MG63 (cell line): Measurements from ENCODE around the gene FAM107B. TPM values are rescaled to one million over a fixed set of nuclear protein-coding genes. Genes with fewer than 3 reads are reported as not detected.

Experiments used
- DNase-seq: peaks from one replicate; pipeline ENCODE4 v3.0.0-alpha.2; 2020
- H3K27me3 ChIP-seq: fragments of 250-450 bp; sonication (Bioruptor Pico); 2 replicates; pipeline ENCODE4 v1.5.1; 2020; ENCODE audit warnings: mild to moderate bottlenecking, moderate library complexity
- H3K36me3 ChIP-seq: fragments of 250-450 bp; sonication (Bioruptor Pico); 2 replicates; pipeline ENCODE4 v1.5.1; 2020; ENCODE audit warnings: mild to moderate bottlenecking, moderate library complexity
- H3K4me3 ChIP-seq: fragments of 250-450 bp; sonication (Bioruptor Pico); 2 replicates; pipeline ENCODE4 v1.5.1; 2020; ENCODE audit warnings: mild to moderate bottlenecking, moderate library complexity
- H3K9me3 ChIP-seq: fragments of 250-450 bp; sonication (Bioruptor Pico); 2 replicates; pipeline ENCODE4 v1.5.1; 2020; ENCODE audit warnings: mild to moderate bottlenecking, moderate library complexity
- total RNA-seq: library from RNA; depleted of rRNA; stranded (reverse); fragments of >200 nt; shearing (Covaris generic); gene quantifications from 2 replicates; pipeline ENCODE4 v1.2.3, GENCODE V29; 2014; ENCODE audit warnings: low replicate concordance

FAM107B gene
- total RNA-seq, 1 experiment from 2014 or later, result 62.0 TPM

DNA sequence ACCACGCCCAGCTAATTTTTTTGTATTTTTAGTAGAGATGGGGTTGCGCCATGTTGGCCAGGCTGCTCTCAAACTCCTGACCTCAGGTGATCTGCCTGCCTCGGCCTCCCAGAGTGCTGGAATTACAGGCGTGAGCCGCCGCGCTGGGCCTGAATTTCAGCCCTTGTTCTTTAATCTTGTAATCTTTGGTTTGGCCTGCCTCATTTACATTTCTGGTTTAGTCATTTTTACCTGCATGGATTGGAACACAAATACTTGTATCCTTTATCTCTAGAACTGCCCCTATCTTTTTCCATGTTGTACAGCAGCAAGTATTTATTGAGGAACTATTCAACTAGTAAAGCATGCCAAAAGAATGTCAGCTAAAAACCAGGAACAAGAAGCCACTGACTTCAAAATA, 248.4 kb downstream of the FAM107B start:
- H3K4me3 ChIP-seq, result no peak overlapping the region
- DNase-seq, result no peak
- no peaks in the 10 kb centered on the region for H3K9me3 ChIP-seq
- peaks cover 40% of the 10 kb centered on the region for H3K36me3 ChIP-seq
- no peaks in the 10 kb centered on the region for H3K27me3 ChIP-seq

DNA sequence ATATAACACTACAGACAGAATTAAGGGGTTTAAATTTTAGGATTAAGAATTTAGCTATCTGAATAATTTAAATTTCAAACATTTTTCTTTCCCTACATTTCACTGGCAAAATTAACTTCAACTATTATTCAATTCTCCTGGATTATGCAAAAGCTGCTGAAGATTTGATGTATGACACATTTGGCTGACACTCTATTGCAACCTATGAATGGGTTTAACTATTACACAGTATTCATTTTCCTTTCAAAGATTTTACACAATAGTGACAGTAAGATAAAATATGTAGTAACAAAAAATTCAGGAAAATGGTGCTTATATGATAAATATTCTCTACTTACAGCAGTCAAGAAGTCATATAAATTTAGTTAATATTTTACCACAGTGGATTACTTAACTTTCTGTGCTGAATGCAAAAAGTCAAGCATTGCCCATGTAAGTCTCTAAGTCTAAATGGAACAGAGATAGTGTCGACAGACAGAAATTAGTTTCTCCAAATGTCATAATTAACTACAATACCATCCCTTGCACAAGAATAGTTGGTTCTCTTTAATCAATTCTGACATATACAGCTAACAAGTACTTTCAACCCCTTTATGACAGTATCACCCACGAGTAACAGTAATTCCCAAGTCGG, 249.9 kb downstream of the FAM107B start:
- no peak for DNase-seq
- peaks cover 46% of the 10 kb centered on the region for H3K36me3 ChIP-seq
- H3K4me3 ChIP-seq, result no peak overlapping the region
- no peaks in the 10 kb centered on the region for H3K27me3 ChIP-seq
- H3K9me3 ChIP-seq, result no peaks in the 10 kb centered on the region

DNA sequence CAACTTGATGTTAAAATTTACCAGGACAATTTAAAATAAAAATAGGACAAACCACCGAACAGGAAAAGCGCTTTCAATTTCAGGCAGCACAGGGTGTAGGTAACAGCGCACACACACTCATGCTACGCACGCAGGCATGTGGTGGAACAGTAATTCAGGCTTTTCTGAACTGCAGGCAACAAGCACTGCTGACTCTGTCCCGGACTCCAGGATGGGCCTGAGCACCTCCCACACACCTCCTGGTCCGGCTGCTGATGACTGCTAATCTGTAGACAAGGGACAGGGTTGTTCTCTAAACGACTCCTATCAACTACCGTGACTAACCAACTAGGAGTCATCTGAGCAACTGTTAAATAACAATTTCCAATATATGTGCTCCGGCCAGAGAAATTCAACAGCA, 251.4 kb downstream of the FAM107B start:
- Histone ChIP-seq H3K27me3 (no peaks in the 10 kb centered on the region), H3K36me3 (peaks cover 39% of the 10 kb centered on the region), H3K9me3 (no peaks in the 10 kb centered on the region), H3K4me3 (no peak overlapping the region)
- no peak for DNase-seq

DNA sequence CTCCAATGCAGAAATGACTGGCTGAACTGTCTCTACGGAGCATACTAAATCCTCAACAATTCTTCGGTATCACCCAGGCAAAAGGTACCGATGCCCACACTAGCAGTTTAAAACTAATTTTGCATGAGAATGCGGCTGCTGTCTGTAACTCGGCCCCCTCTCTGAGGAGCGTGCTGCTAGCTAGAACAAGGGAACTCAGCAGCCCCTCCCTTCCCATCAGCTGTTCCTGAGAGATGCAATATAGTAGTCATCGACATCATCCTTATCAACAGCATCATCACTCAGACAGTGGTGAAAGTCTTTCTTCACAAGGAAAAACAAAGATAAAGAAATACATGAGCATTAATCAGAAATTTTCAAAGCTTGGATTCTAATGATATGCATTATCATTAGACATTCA, 254.9 kb downstream of the FAM107B start:
- no peak overlapping the region for H3K4me3 ChIP-seq
- no peak for DNase-seq
- peaks cover 53% of the 10 kb centered on the region for H3K36me3 ChIP-seq
- H3K27me3 ChIP-seq, result no peaks in the 10 kb centered on the region
- H3K9me3 ChIP-seq, result no peaks in the 10 kb centered on the region; the same call in 1 of the 2 replicates

DNA sequence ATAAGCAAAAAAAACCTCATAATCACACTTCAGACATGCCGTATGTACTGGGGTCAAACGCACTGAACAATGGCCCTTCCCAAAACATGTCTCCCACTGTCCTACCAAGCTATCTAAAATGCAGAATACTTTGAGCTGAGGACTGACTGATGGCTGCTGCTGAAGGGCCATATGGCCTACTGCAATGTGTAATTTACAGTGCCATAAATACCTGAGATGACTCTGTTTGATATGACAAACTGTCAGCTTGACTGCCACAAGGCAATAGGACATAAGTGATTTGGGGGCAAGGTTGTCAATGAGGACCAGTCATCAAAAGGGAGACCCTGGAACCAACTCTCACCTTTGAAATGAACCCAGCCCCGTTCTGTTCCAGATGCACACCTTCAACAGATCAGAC, 256.5 kb downstream of the FAM107B start:
- Histone ChIP-seq H3K9me3 (no peaks in the 10 kb centered on the region; the same call in 1 of the 2 replicates), H3K27me3 (no peaks in the 10 kb centered on the region), H3K4me3 (no peak overlapping the region), H3K36me3 (peaks cover 55% of the 10 kb centered on the region)
- DNase-seq, result no peak

- Histone ChIP-seq H3K4me3 (no peak overlapping the region), H3K9me3 (no peaks in the 10 kb centered on the region; the same call in 1 of the 2 replicates), H3K36me3 (peaks cover 51% of the 10 kb centered on the region), H3K27me3 (no peaks in the 10 kb centered on the region)
- no peak for DNase-seq
Observed at GRCh38 chr10:14513123-14513522, 261.6 kb downstream of the FAM107B start.

DNA sequence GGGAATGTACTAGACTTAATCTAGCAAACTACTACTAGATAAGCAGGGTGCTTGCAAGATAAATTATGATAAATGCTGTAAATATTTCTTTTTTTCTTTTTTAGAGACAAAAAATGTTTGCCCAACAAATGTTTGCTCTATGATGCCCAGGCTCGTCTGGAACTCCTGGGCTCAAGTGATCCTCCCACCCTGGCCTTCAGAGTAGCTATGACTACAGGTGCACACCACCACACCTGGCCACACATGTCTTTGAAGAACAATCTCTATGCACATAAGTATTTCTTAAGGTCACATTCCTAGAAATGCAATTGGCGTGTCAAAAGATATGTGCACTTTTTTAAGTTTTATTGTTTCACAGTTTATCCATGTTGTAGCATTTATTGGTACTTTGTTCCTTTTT, 264.4 kb downstream of the FAM107B start:
- no peak for DNase-seq
- no peak overlapping the region for H3K4me3 ChIP-seq

DNA sequence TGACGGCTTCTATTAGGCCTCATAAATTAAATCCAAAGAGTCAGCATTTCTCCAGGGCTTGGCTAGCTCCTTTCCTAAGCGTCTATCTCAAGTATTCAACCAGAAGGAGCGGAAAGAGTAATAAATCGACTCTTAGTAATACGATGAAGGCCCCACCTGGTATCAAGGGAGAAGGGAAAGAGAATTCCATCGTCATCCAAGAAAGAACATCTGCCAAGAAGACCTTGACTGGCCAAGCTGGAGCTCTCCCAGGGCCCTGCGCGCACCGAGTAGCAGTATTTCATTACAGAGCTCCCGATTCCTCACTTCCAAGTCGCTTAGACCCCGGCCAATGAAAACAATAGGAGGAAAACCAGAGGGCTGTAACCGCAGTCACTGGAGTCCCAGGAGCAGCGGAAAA, 266.0 kb downstream of the FAM107B start:
- no peaks in the 10 kb centered on the region for H3K27me3 ChIP-seq
- peaks cover 36% of the 10 kb centered on the region for H3K36me3 ChIP-seq
- no peaks in the 10 kb centered on the region for H3K9me3 ChIP-seq
- H3K4me3 ChIP-seq, result no peak overlapping the region
- peak; percentile 44 for DNase-seq

More for the DNA sequence above, 264.4 kb downstream of the FAM107B start:
- H3K9me3 ChIP-seq, result no peaks in the 10 kb centered on the region
- H3K36me3 ChIP-seq, result peaks cover 36% of the 10 kb centered on the region
- H3K27me3 ChIP-seq, result no peaks in the 10 kb centered on the region

- no peak for DNase-seq
- H3K27me3 ChIP-seq, result no peaks in the 10 kb centered on the region
- no peaks in the 10 kb centered on the region for H3K9me3 ChIP-seq
- H3K4me3 ChIP-seq, result no peak overlapping the region
- peaks cover 32% of the 10 kb centered on the region for H3K36me3 ChIP-seq
Observed at GRCh38 chr10:14507781-14508180, 266.9 kb downstream of the FAM107B start.

DNA sequence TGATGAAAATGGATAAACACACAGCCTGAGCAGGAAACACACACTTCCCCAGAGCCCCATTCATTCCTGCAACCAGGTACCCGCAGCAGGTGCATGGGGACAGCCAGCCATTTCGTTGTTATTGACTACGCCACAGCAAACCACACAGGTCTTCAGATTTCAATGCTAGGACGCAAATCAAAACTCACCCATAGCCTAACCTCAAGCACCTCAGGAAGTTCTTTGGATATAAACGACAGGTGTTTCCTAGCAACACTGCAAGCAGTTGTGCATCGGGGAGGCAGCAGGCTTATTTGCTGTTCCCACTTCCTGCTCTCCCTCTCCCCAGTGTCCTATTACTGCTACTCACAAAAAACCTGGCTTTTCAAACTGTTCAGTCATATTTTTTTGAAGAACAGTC, 267.5 kb downstream of the FAM107B start:
- Histone ChIP-seq H3K9me3 (no peaks in the 10 kb centered on the region), H3K27me3 (no peaks in the 10 kb centered on the region), H3K4me3 (no peak overlapping the region), H3K36me3 (peaks cover 32% of the 10 kb centered on the region)
- no peak for DNase-seq

- DNase-seq, result no peak
- H3K4me3 ChIP-seq, result no peak overlapping the region
- H3K36me3 ChIP-seq, result peaks cover 6% of the 10 kb centered on the region
- no peaks in the 10 kb centered on the region for H3K27me3 ChIP-seq
- H3K9me3 ChIP-seq, result no peaks in the 10 kb centered on the region
Observed at GRCh38 chr10:14502431-14502830, 272.3 kb downstream of the FAM107B start.

DNA sequence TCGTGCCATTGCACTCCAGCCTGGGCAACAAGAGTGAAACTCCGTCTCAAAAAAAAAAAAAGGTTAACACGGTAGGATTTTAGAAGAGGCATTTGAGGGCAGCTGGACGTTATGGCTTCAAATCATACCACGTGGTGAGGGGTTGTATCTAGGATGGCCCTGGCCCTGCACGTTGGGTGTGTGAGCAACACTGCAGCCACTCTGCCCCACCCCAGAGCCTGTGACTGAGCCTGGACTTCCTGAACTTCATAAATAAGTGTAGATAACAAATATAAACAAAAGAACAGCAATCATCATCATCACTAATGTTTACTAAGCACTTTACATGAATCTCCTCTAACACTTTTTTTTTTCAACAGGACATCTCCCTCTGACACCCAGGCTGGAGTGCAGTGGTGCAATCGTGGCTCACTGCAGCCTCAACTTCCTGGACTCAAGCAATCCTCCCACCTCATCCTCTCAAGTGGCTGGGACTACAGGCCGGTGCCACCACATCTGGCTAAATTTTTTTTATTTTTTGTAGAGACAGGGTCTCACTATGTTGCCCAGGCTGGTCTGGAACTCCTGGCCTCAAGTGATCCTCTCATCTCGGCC, 274.4 kb downstream of the FAM107B start:
- Histone ChIP-seq H3K4me3 (no peak overlapping the region), H3K27me3 (no peaks in the 10 kb centered on the region), H3K9me3 (no peaks in the 10 kb centered on the region), H3K36me3 (no peaks in the 10 kb centered on the region)
- no peak for DNase-seq

DNA sequence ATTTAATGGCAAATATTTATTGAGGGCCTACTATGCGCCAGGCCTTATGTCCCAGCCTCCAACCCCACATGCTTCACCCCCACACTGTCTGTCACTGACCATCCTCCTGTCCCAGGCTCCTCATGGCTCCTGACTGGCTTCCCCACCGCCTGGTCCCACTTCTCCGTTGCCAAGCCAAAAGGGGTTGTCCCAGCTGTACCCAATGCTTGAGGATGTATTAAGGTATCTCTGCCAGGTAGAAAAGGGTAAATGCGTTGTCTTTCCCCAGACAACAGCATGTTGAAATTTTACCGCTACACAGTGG, 275.1 kb downstream of the FAM107B start:
- no peaks in the 10 kb centered on the region for H3K36me3 ChIP-seq
- H3K9me3 ChIP-seq, result no peaks in the 10 kb centered on the region
- H3K4me3 ChIP-seq, result no peak overlapping the region
- no peaks in the 10 kb centered on the region for H3K27me3 ChIP-seq
- no peak for DNase-seq

- no peak overlapping the region for H3K4me3 ChIP-seq
- H3K9me3 ChIP-seq, result no peaks in the 10 kb centered on the region
- no peaks in the 10 kb centered on the region for H3K27me3 ChIP-seq
- no peak for DNase-seq
- H3K36me3 ChIP-seq, result no peaks in the 10 kb centered on the region
Observed at GRCh38 chr10:14498326-14498725, 276.4 kb downstream of the FAM107B start.

GRCh38 chr10:14491811-14492210, 282.9 kb downstream of the FAM107B start:
- Histone ChIP-seq H3K9me3 (peaks cover 4% of the 10 kb centered on the region; the same call in 1 of the 2 replicates), H3K36me3 (no peaks in the 10 kb centered on the region), H3K27me3 (no peaks in the 10 kb centered on the region), H3K4me3 (no peak overlapping the region)
- no peak for DNase-seq

GRCh38 chr10:14489522-14490177, 285.0 kb downstream of the FAM107B start:
- peaks cover 4% of the 10 kb centered on the region; the same call in 1 of the 2 replicates for H3K9me3 ChIP-seq
- H3K36me3 ChIP-seq, result no peaks in the 10 kb centered on the region
- no peaks in the 10 kb centered on the region for H3K27me3 ChIP-seq
- H3K4me3 ChIP-seq, result no peak overlapping the region
- DNase-seq, result no peak

GRCh38 chr10:14487488-14487883, 287.2 kb downstream of the FAM107B start:
- H3K4me3 ChIP-seq, result no peak overlapping the region

More at GRCh38 chr10:14487488-14487883, 287.2 kb downstream of the FAM107B start:
- H3K27me3 ChIP-seq, result no peaks in the 10 kb centered on the region
- no peaks in the 10 kb centered on the region for H3K36me3 ChIP-seq
- H3K9me3 ChIP-seq, result peaks cover 4% of the 10 kb centered on the region; the same call in 1 of the 2 replicates
- no peak for DNase-seq
